Hepatocyte (in vitro differentiated cells): ENCODE measurements around the gene FGF12.

Source experiments
- EZH2 ChIP-seq: fragments of 200-600 bp; sonication (generic); IDR thresholded peaks from 2 replicates; pipeline ENCODE4 v1.6.1; 2016; ENCODE audit warnings: antibody characterized with exemption, mild to moderate bottlenecking, borderline replicate concordance
- EZH2phosphoT487 ChIP-seq: fragments of 200-600 bp; sonication (generic); IDR thresholded peaks from one replicate; pipeline ENCODE4 v1.6.1; 2018; ENCODE audit warnings: antibody characterized with exemption, mild to moderate bottlenecking, low read depth, moderate library complexity; ENCODE audit not compliant: unreplicated experiment, severe bottlenecking
- TF ChIP-seq, protein P1 (sequence below): fragments of 200-600 bp; sonication (generic); IDR thresholded peaks from 2 replicates; pipeline ENCODE4 v1.5.1; 2016; ENCODE audit warnings: antibody characterized with exemption, mild to moderate bottlenecking; ENCODE audit not compliant: poor library complexity

DNA sequence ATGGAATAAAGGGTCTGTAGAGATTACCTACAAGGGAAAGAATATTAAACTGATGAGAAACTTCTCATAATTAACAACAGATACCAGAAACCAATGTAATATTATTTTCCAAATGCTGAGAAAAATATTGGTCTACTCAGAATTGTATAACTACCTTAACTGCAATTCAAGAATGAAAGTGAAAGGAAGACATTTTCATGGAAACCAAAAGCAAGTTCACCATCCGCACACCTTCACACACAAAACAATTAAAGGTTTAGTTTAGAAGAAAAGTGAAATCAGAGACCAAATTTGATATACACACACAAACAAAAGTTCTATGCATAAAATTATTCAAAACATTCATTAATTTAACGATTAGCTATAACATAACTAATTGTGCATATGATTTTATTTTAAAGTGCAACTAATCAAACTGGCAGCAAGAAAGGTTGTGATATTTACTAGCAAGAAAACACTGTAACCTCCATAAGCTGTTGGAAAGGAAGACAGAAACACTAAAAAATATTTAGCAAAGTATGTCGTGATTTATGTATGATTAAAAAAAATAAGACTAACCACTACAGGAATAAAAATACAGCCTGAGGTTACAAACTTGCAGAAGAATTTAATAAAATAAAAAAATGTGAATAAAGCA lies 395.5 kb downstream of the FGF12 start:
- TF ChIP-seq, protein P1, sequence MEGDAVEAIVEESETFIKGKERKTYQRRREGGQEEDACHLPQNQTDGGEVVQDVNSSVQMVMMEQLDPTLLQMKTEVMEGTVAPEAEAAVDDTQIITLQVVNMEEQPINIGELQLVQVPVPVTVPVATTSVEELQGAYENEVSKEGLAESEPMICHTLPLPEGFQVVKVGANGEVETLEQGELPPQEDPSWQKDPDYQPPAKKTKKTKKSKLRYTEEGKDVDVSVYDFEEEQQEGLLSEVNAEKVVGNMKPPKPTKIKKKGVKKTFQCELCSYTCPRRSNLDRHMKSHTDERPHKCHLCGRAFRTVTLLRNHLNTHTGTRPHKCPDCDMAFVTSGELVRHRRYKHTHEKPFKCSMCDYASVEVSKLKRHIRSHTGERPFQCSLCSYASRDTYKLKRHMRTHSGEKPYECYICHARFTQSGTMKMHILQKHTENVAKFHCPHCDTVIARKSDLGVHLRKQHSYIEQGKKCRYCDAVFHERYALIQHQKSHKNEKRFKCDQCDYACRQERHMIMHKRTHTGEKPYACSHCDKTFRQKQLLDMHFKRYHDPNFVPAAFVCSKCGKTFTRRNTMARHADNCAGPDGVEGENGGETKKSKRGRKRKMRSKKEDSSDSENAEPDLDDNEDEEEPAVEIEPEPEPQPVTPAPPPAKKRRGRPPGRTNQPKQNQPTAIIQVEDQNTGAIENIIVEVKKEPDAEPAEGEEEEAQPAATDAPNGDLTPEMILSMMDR: no peak
- TF ChIP-seq EZH2phosphoT487 (no peak), EZH2 (no peak)
